ENCODE measurements around the gene RPN2. TPM values are rescaled to one million over a fixed set of nuclear protein-coding genes. Genes with fewer than 3 reads are reported as not detected.

RPN2 gene
- total and polyA plus RNA-seq, 10 donors: 45.7 to 161 (median 129) TPM

DNA sequence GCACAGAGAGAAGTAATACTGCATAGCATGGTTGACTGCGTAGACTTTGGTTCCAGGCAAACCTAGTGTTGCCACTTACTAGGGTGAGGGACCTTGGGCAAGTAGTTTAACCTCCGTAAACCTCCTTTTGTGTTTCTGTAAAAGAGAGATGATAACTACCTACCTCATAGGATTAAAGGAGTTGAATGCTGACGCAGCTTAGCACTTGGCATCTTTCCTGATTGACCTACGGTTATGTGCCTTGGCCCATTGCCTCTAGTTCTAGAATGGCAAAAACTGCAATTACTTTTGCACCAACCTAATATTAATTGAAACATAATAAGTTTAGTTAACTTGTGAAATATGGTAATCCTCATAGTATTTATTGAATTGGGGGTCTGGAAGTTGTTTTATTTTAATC lies 63.4 kb downstream of the RPN2 start:
- WGBS, 5 donors: 82 to 96% (median 93%) methylated on average over 4 of the region's 4 CpGs
- intact Hi-C loops (cut with DNase I; ENCODE audit: low total_unique reads): no loop called here
- peaks cover 4 to 87% (median 63%) of the 10 kb centered on the region in 6 donors for H3K36me3 ChIP-seq

DNA sequence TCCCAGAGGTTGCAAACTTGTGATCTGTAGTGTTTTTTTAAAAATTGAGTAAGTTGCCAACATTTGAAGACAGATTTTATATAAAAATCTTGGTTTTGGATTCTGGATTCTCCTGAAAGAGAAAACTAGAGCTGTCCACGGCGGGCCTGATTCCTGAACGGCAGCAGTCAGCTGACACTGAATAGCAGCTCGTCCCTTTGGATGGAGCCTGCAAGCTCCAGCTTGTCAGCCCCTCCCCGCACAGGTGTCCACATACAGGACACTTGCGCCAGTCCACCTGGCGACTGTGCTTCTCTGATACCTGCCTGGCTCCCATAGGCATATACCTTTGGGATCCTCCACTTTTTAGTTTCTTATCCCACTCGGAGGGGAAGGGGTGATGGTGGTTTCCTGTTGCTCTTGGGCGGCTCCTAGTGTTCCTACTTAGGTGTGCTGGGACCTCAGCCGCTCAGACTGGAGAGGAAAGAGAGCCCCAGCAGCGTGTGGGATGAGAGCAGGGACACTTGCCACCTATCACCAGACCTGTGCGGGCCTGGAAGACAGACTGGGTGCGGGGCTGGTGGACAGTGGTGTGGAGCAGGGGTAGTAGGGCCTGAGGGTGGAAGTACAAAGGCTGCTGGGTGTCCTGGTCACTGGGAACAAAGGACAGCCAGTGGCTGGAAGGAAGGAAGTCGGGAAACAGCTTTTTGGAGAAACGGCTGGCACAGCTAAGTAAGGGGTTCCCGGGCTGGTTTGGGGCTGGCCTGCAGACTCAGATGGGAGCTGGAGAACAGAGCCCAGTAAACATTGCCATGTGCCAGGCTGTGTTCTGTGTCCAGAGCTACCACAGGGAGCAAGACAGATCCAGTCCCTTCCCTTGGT lies 64.2 kb downstream of the RPN2 start:
- Histone ChIP-seq H3K36me3 (peaks cover 0 to 79% (median 55%) of the 10 kb centered on the region in 6 donors), H3K27ac (no peak overlapping the region), H3K4me1 (no peaks in the 10 kb centered on the region), H3K27me3 (replicated peaks in 1 of 7) (no peaks in the 10 kb centered on the region), H3K4me3 (no peak overlapping the region), H3K9me3 (no peaks in the 10 kb centered on the region)
- TF ChIP-seq, protein P1, sequence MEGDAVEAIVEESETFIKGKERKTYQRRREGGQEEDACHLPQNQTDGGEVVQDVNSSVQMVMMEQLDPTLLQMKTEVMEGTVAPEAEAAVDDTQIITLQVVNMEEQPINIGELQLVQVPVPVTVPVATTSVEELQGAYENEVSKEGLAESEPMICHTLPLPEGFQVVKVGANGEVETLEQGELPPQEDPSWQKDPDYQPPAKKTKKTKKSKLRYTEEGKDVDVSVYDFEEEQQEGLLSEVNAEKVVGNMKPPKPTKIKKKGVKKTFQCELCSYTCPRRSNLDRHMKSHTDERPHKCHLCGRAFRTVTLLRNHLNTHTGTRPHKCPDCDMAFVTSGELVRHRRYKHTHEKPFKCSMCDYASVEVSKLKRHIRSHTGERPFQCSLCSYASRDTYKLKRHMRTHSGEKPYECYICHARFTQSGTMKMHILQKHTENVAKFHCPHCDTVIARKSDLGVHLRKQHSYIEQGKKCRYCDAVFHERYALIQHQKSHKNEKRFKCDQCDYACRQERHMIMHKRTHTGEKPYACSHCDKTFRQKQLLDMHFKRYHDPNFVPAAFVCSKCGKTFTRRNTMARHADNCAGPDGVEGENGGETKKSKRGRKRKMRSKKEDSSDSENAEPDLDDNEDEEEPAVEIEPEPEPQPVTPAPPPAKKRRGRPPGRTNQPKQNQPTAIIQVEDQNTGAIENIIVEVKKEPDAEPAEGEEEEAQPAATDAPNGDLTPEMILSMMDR (IDR thresholded peaks at IDR 0.05 in 8 of 11, conservative IDR thresholded peaks at IDR 0.05 in 3 of 11): no peak
- TF ChIP-seq POLR2AphosphoS5 (IDR thresholded peaks at IDR 0.05): peak in 1 of 3 donors; percentile 5
- 89 to 94% (median 91%) methylated on average over 15 to 16 of the region's 16 CpGs for WGBS, 5 donors
- DNase-seq: no peak
- intact Hi-C loops (cut with DNase I; ENCODE audit: low total_unique reads): no loop called here

More for the DNA sequence above, 63.4 kb downstream of the RPN2 start:
- DNase-seq: no peak
- Histone ChIP-seq H3K9me3 (no peaks in the 10 kb centered on the region), H3K4me3 (no peak overlapping the region), H3K4me1 (no peaks in the 10 kb centered on the region), H3K27ac (no peak overlapping the region), H3K27me3 (replicated peaks in 1 of 7) (no peaks in the 10 kb centered on the region)
- TF ChIP-seq POLR2A (IDR thresholded peaks at IDR 0.05) (no peak), POLR2AphosphoS5 (IDR thresholded peaks at IDR 0.05) (no peak)
- TF ChIP-seq, protein P1 (IDR thresholded peaks at IDR 0.05 in 8 of 11, conservative IDR thresholded peaks at IDR 0.05 in 3 of 11): no peak

DNA sequence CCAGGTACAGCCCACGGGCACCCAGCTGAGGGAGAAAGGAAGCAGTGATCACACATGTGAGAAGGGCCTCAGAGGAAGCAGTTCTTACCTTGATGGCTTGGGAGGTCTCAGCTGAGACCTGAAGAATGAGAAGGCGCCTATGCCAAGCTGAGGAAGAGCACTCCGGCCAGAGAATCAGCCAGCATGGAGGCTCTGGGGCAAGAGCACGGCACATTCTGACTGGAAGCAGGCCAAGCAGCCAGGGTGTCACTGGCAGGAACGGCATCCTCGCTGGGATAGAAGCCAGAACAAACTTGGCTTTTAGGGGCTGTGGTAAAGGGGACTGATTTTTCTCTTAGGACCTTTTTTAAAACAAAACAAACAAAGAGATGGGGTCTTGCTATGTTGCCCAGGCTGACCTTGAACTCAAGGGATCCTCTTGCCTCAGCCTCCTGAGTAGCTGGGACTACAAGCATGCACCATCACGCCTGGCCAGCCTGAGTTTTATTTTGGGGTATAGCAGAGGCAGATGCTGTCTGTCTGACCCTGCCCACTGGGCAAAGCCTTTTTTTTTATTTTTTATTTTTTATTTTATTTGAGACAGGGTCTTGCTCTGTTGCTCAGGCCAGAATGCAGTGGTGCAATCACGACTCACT lies 64.9 kb downstream of the RPN2 start:
- intact Hi-C loops (cut with DNase I; ENCODE audit: low total_unique reads): no loop called here
- no peak for TF ChIP-seq POLR2A (IDR thresholded peaks at IDR 0.05)
- TF ChIP-seq POLR2AphosphoS5 (IDR thresholded peaks at IDR 0.05): no peak
- TF ChIP-seq, protein P1 (IDR thresholded peaks at IDR 0.05 in 8 of 11, conservative IDR thresholded peaks at IDR 0.05 in 3 of 11): no peak
- WGBS, 5 donors: 82 to 90% (median 86%) methylated on average over 7 to 8 of the region's 8 CpGs

DNA sequence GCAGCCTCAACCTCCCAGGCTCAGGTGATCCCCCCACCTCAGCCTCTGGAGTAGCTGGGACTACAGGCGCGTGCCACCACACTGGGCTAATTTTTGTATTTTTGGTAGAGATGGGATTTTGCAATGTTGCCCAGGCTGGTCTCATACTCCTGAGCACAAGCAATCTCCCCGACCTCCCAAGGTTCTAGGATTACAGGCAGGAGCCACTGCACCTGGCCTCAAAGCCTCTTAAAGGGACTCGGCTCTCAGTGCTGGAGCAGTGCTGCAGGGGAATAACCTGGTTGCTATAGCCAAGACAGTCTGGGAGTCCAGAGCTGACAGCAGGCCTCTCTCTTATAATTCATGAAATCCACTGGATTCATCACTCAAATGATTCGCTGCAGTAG lies 65.4 kb downstream of the RPN2 start:
- TF ChIP-seq, protein P1 (IDR thresholded peaks at IDR 0.05 in 8 of 11, conservative IDR thresholded peaks at IDR 0.05 in 3 of 11): no peak
- TF ChIP-seq POLR2AphosphoS5 (IDR thresholded peaks at IDR 0.05) (no peak), POLR2A (IDR thresholded peaks at IDR 0.05) (no peak)
- H3K36me3 ChIP-seq: peaks cover 0 to 67% (median 43%) of the 10 kb centered on the region in 6 donors
- WGBS, 5 donors: 79 to 90% (median 85%) methylated on average over 5 of the region's 5 CpGs
- no peak for DNase-seq
- no peaks in the 10 kb centered on the region for H3K27me3 ChIP-seq (replicated peaks in 1 of 7)
- no peaks in the 10 kb centered on the region for H3K9me3 ChIP-seq
- intact Hi-C loops (cut with DNase I; ENCODE audit: low total_unique reads): no loop called here
- H3K27ac ChIP-seq: no peak overlapping the region
- H3K4me3 ChIP-seq: no peak overlapping the region
- H3K4me1 ChIP-seq: no peaks in the 10 kb centered on the region

More for the DNA sequence above, 64.9 kb downstream of the RPN2 start:
- no peak for DNase-seq
- H3K9me3 ChIP-seq: no peaks in the 10 kb centered on the region
- H3K4me3 ChIP-seq: no peak overlapping the region
- peaks cover 0 to 72% (median 48%) of the 10 kb centered on the region in 6 donors for H3K36me3 ChIP-seq
- H3K4me1 ChIP-seq: no peaks in the 10 kb centered on the region
- no peaks in the 10 kb centered on the region for H3K27me3 ChIP-seq (replicated peaks in 1 of 7)
- no peak overlapping the region for H3K27ac ChIP-seq
